Measurements from ENCODE around the gene ABR. TPM values are rescaled to one million over a fixed set of nuclear protein-coding genes. Genes with fewer than 3 reads are reported as not detected.

ABR gene
- total and polyA plus RNA-seq, 2 of the 8 experiments (the other 6 are each of a cell fraction or from before 2014, with no cell fraction given), result 44.8 to 47.2 TPM

DNA sequence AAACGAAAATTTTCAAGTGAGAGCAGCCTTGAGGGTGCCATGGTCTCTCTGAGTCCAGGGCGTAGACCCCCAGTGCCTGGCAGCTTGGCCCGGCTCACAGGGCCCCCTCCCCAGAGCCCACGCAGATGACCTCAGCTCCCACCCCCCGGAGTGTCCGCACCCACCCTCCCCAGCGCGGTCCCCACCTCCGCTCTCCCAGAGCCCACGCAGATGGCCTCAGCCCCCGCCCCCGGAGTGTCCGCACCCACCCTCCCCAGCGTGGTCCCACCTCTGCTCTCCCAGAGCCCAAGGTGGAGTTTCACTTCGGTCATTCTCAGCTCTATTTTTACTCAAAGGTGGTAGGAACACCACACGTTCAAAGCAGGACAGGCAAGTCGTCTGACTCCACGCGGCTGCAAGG lies 13.9 kb downstream of the ABR start:
- Histone ChIP-seq H3K4ac (replicated peaks; ENCODE audit: insufficient read length, low read depth, low read length) (no peak overlapping the region), H3K23me2 (ENCODE audit: low read depth, low read length) (no peaks in the 10 kb centered on the region), H3K4me1 (replicated peaks in 1 of 4; ENCODE audit: control insufficient read depth in 3 of 4, insufficient read depth in 4 of 4, low read length in 3 of 4) (peaks cover 0 to under 1% (median 0%) of the 10 kb centered on the region in 4 experiments; a peak in 1 of 7 replicates), H2AK5ac (ENCODE audit: low read depth, low read length) (no peak overlapping the region), H2BK5ac (ENCODE audit: low read depth, low read length) (no peak overlapping the region), H4K20me1 (replicated peaks in 1 of 2; ENCODE audit: control insufficient read depth in 1 of 2, insufficient read depth in 2 of 2, low read length in 2 of 2) (peaks cover 0 to 6% of the 10 kb centered on the region in 2 experiments), H3K18ac (ENCODE audit: extremely low read depth, low read length) (no peak overlapping the region), H2BK20ac (ENCODE audit: low read length) (no peak overlapping the region), H3K4me3 (ENCODE audit: extremely low read depth in 1 of 4, insufficient read depth in 2 of 4, low read depth in 3 of 4, low read length in 4 of 4) (no peak overlapping the region), H3K23ac (ENCODE audit: insufficient read length) (no peak overlapping the region), H3K36me3 (ENCODE audit: control insufficient read depth in 2 of 4, insufficient read depth in 4 of 4, low read length in 3 of 4) (no peaks in the 10 kb centered on the region; a peak in 1 of 8 replicates), H3K4me2 (ENCODE audit: insufficient read depth in 1 of 2, low read depth in 2 of 2, low read length in 2 of 2) (no peak overlapping the region), H2BK15ac (ENCODE audit: low read length) (no peak overlapping the region), H4K91ac (replicated peaks; ENCODE audit: insufficient read length, low read length) (no peak overlapping the region), H3K9me3 (ENCODE audit: insufficient read depth in 2 of 2, low read depth in 1 of 2, low read length in 1 of 2) (no peaks in the 10 kb centered on the region), H2BK12ac (ENCODE audit: low read depth, low read length) (no peak overlapping the region), H3K9ac (replicated peaks in 1 of 4; ENCODE audit: extremely low read depth in 1 of 4, low read depth in 3 of 4, low read length in 3 of 4) (no peak overlapping the region), H2AFZ (ENCODE audit: low read length) (no peak overlapping the region), H4K8ac (ENCODE audit: extremely low read depth, insufficient read depth, low read length) (no peak overlapping the region), H3K27me3 (replicated peaks in 1 of 4; ENCODE audit: control insufficient read depth in 3 of 4, extremely low read depth in 1 of 4, insufficient read depth in 3 of 4, low read length in 3 of 4) (no peaks in the 10 kb centered on the region), H3K27ac (ENCODE audit: low read depth, low read length) (no peak overlapping the region), H3K79me2 (ENCODE audit: control insufficient read depth in 1 of 2, insufficient read depth in 2 of 2, low read length in 2 of 2) (no peaks in the 10 kb centered on the region), H3K79me1 (ENCODE audit: low read depth, low read length) (no peaks in the 10 kb centered on the region), H4K5ac (ENCODE audit: insufficient read length, low read depth, low read length) (no peak overlapping the region), H2BK120ac (replicated peaks; ENCODE audit: low read depth, low read length) (no peak overlapping the region), H3K56ac (replicated peaks; ENCODE audit: insufficient read length, low read depth, low read length) (no peak overlapping the region), H3K14ac (ENCODE audit: insufficient read length) (no peak overlapping the region)
- FAIRE-seq (no peak), DNase-seq (ENCODE audit: low read depth in 1 of 2, low spot score in 2 of 2) (no peak)
- WGBS, 2 experiments (ENCODE audit: extremely low coverage in 1 of 2, insufficient coverage in 1 of 2, insufficient read length in 1 of 2, insufficient replicate concordance in 2 of 2, low coverage in 1 of 2, low lambda C conversion rate in 2 of 2, missing lambda C conversion rate in 1 of 2), result 90% methylated on average over 10 of the region's 19 CpGs; no CpG with 5 or more reads in 1 of the 2 experiments
- ChIA-PET POLR2A (ENCODE audit: partially characterized antibody) (interaction anchor here (1.5 kb wide), 1 partner anchor 12 kb away, joined by 4 read pairs; no protein-coding TSS in a partner anchor), CTCF (ENCODE audit: partially characterized antibody) (interaction anchor here (1.2 to 2.6 kb wide), 5 partner anchors 12 to 43 kb away, joined by 3 to 15 read pairs (median 7); no protein-coding TSS in a partner anchor)
- TF ChIP-seq PHF8 (conservative IDR thresholded peaks at IDR 0.05; ENCODE audit: low read depth, low read length) (no peak), HDAC6 (IDR thresholded peaks at IDR 0.05; ENCODE audit: low read depth, low read length) (no peak), TAF7 (optimal IDR thresholded peaks at IDR 0.05; ENCODE audit: borderline replicate concordance, low read depth, low read length) (no peak), BRCA1 (IDR thresholded peaks at IDR 0.05; ENCODE audit: low read depth, low read length) (no peak), RBBP5 (IDR thresholded peaks at IDR 0.05; ENCODE audit: borderline replicate concordance, low read depth, low read length) (no peak), GABPA (IDR thresholded peaks at IDR 0.05; ENCODE audit: borderline replicate concordance, insufficient read depth, low read length) (no peak), CHD2 (IDR thresholded peaks at IDR 0.05; ENCODE audit: low read length) (no peak), CHD1 (IDR thresholded peaks at IDR 0.05; ENCODE audit: low read depth, low read length) (no peak), BCL11A (IDR thresholded peaks at IDR 0.05; ENCODE audit: low read depth in 2 of 2, low read length in 2 of 2) (no peak), CBX5 (IDR thresholded peaks at IDR 0.05; ENCODE audit: low read depth, low read length) (no peak)
- TF ChIP-seq, protein P1, sequence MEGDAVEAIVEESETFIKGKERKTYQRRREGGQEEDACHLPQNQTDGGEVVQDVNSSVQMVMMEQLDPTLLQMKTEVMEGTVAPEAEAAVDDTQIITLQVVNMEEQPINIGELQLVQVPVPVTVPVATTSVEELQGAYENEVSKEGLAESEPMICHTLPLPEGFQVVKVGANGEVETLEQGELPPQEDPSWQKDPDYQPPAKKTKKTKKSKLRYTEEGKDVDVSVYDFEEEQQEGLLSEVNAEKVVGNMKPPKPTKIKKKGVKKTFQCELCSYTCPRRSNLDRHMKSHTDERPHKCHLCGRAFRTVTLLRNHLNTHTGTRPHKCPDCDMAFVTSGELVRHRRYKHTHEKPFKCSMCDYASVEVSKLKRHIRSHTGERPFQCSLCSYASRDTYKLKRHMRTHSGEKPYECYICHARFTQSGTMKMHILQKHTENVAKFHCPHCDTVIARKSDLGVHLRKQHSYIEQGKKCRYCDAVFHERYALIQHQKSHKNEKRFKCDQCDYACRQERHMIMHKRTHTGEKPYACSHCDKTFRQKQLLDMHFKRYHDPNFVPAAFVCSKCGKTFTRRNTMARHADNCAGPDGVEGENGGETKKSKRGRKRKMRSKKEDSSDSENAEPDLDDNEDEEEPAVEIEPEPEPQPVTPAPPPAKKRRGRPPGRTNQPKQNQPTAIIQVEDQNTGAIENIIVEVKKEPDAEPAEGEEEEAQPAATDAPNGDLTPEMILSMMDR (IDR thresholded peaks at IDR 0.05; ENCODE audit: control extremely low read depth in 1 of 3, insufficient read depth in 1 of 3, low read depth in 1 of 3, low read length in 3 of 3), result no peak
